Adrenal gland (tissue), 12 donors: ENCODE data around the gene FES. TPM values are rescaled to one million over a fixed set of nuclear protein-coding genes. Genes with fewer than 3 reads are reported as not detected.

Experiments
- DNase-seq, 7 donors: peaks; one replicate each; pipeline ENCODE4 v3.0.0-alpha.2; 2019 to 2020
- H3K27ac ChIP-seq, 5 donors: fragments of 200-600 bp; sonication (generic) in 4 of 5; 1 replicate in 3 of 5; 2 replicates in 2 of 5; pipeline versions ENCODE4 v1.5.1 to v1.8.0; 2016 to 2020; ENCODE audit warnings: mild to moderate bottlenecking in 1 of 5
- H3K27me3 ChIP-seq: fragments of 200-600 bp; 2 replicates; pipeline ENCODE4 v1.8.0; 2021
- H3K36me3 ChIP-seq, 2 donors: fragments of 200-600 bp; replicated peaks in 1 of 2; 1 replicate in 1 of 2; 2 replicates in 1 of 2; pipeline versions ENCODE4 v1.5.1 to v1.8.0; 2018 to 2022
- H3K4me1 ChIP-seq, 2 donors: fragments of 200-600 bp; replicated peaks in 1 of 2; 1 replicate in 1 of 2; 2 replicates in 1 of 2; pipeline versions ENCODE4 v1.5.1 to v1.8.0; 2018 to 2021
- H3K4me3 ChIP-seq, 4 donors: fragments of 200-600 bp; sonication (generic) in 3 of 4; one replicate each; pipeline ENCODE4 v1.5.1; 2016 to 2018
- H3K9me3 ChIP-seq, 3 donors: fragments of 200-600 bp; sonication (generic) in 1 of 3; replicated peaks in 1 of 3; 1 replicate in 2 of 3; 2 replicates in 1 of 3; pipeline versions ENCODE4 v1.5.1 to v1.8.0; 2016 to 2021
- POLR2A ChIP-seq, 2 donors: fragments of 450-650 bp; IDR thresholded peaks; one replicate each; pipeline ENCODE4 v1.6.1; 2017; ENCODE audit warnings: antibody characterized with exemption in 2 of 2, mild to moderate bottlenecking in 2 of 2, moderate library complexity in 1 of 2
- WGBS, 4 donors: extraction: QIAGEN DNeasy Blood & Tissue Kit in 2 of 4; methylation state at CpG; one replicate each; pipeline versions ENCODE4 v1.1.5 to v1.1.7; 2013 to 2017; 5-methylcytosine and 5-hydroxymethylcytosine counted together
- intact Hi-C, 2 donors: fragments of 100-400 bp; cut with DNase I; formaldehyde crosslinking; loops; one replicate each; pipeline versions ENCODE4 v1.14.1 to v1.15.0; 2022 to 2023
- polyA plus RNA-seq, 3 donors: library from polyadenylated mRNA; stranded (reverse); fragments of 200-250 nt in 2 of 3; fragments of 350-450 nt in 1 of 3; fragmentation: Illumina TruSeq in 1 of 3; extraction: RNeasy Lipid Tissue Mini Kit (QIAGEN cat#74804) in 1 of 3; gene quantifications; one replicate each; pipeline ENCODE4 v1.2.3, GENCODE V29; 2013 to 2014
- total RNA-seq, 9 donors: library from RNA; depleted of rRNA in 4 of 9; stranded (reverse); fragments of >200 nt in 4 of 9; fragments of 120-200 nt in 1 of 9; fragmentation: NEBNext Ultra II Directional in 1 of 9; extraction: Animal tissue kit (Norgen Biotek cat#: 25700) in 1 of 9; gene quantifications; one replicate each; pipeline versions ENCODE4 v1.1.0 to v1.2.4, GENCODE V29; 2013 to 2023
- TF ChIP-seq, protein P1 (sequence below), 6 experiments: fragments of 450-650 bp in 4 of 6; fragments of 200-600 bp in 2 of 6; sonication (generic) in 1 of 6; IDR thresholded peaks; 1 replicate in 5 of 6; 2 replicates in 1 of 6; pipeline versions ENCODE4 v1.5.1 to v1.8.0; 2016 to 2021; ENCODE audit warnings: antibody characterized with exemption in 6 of 6, mild to moderate bottlenecking in 2 of 6, moderate library complexity in 1 of 6
- donor health status: healthy with polysubstance abuse.
- donor health status: Bipolar disorder and iron deficiency.
- donor health status: DM: yes; HTN: yes; CAD: no.
- donor health status: DM: no; HTN: no; CAD: no.
- donor health status: DM: no; HTN: no; CAD: no.
- donor health status: DM: yes; HTN: yes; CAD: no.

FES gene
- total and polyA plus RNA-seq, 12 donors, result 2.3 to 82.3 (median 24.9) TPM

DNA sequence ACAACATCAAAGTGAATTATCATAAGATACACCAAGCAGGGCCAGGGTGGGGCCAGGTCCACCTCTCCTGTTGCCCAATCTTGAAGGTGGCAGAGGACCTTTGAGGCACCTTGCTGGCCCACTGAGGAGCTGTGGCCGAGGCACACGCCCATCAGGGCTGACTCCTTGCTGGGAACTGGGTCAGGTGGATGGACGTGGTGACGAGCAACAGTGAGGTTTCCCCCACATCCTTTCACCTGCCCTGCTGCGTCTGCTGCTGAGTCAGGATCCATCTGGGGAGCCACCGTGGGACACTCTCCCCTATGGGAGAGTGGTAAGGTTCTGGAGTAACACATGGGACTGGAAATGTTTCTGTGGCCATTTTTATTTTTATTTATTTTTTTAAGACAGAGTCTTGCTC, 33.2 kb upstream of the FES start:
- intact Hi-C loops, result no loop called here
- H3K27ac ChIP-seq, result no peak overlapping the region
- no peaks in the 10 kb centered on the region for H3K27me3 ChIP-seq
- H3K36me3 ChIP-seq, result no peaks in the 10 kb centered on the region
- H3K9me3 ChIP-seq, result no peaks in the 10 kb centered on the region
- TF ChIP-seq, protein P1, sequence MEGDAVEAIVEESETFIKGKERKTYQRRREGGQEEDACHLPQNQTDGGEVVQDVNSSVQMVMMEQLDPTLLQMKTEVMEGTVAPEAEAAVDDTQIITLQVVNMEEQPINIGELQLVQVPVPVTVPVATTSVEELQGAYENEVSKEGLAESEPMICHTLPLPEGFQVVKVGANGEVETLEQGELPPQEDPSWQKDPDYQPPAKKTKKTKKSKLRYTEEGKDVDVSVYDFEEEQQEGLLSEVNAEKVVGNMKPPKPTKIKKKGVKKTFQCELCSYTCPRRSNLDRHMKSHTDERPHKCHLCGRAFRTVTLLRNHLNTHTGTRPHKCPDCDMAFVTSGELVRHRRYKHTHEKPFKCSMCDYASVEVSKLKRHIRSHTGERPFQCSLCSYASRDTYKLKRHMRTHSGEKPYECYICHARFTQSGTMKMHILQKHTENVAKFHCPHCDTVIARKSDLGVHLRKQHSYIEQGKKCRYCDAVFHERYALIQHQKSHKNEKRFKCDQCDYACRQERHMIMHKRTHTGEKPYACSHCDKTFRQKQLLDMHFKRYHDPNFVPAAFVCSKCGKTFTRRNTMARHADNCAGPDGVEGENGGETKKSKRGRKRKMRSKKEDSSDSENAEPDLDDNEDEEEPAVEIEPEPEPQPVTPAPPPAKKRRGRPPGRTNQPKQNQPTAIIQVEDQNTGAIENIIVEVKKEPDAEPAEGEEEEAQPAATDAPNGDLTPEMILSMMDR (IDR thresholded peaks at IDR 0.05), result no peak
- TF ChIP-seq POLR2A (IDR thresholded peaks at IDR 0.05), result no peak
- 76 to 95% (median 85%) methylated on average over 4 to 6 of the region's 6 CpGs for WGBS, 4 donors
- H3K4me3 ChIP-seq, result no peak overlapping the region
- no peak for DNase-seq
- H3K4me1 ChIP-seq, result no peaks in the 10 kb centered on the region

DNA sequence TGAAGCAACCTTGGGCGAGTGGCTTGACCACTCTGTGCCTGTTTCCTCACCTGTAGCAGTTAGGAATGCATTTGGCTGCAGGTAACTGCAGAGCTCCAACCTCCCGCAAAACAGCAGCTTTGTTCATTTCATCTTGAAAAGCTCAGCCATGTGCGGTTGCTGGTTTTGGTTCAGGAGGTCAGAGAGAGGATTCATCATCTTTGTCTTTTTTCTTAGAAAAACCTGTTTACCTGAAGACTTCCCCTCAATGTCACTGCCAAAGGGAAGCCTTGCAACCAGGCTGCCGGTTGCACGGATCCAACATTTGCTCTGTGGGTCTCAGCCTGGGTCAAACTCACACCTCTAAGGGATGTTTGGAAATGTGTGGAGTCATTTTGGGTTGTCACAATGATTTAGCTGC, 32.4 kb upstream of the FES start:
- TF ChIP-seq, protein P1 (IDR thresholded peaks at IDR 0.05), result no peak
- TF ChIP-seq POLR2A (IDR thresholded peaks at IDR 0.05), result no peak
- Histone ChIP-seq H3K4me3 (no peak overlapping the region), H3K36me3 (no peaks in the 10 kb centered on the region), H3K4me1 (no peaks in the 10 kb centered on the region), H3K27me3 (no peaks in the 10 kb centered on the region), H3K27ac (no peak overlapping the region), H3K9me3 (no peaks in the 10 kb centered on the region)
- DNase-seq, result no peak
- WGBS, 4 donors, result 68 to 86% (median 84%) methylated on average over 5 of the region's 5 CpGs
- intact Hi-C loops, result no loop called here

DNA sequence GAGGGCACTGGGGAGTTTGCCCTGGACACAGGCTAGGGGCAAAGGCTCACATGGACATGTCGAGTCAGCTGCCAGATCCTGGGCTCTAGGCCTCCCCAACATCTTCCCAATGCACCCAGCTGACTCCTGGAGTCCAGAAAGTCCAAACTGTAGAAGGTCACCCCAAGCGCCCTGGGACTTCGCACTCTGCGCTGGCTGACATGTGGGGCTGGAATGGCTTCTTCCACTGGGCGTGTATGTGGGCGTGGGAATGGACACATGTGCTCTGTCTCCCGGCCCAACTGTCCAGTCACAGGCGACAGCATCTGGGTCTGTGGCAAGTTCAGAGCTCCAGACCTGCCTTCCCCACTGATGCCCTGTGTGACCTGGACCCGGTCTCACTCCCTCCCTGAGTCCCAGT, 29.2 kb upstream of the FES start:
- Histone ChIP-seq H3K9me3 (no peaks in the 10 kb centered on the region), H3K27me3 (no peaks in the 10 kb centered on the region), H3K4me3 (no peak overlapping the region), H3K4me1 (no peaks in the 10 kb centered on the region), H3K36me3 (no peaks in the 10 kb centered on the region), H3K27ac (no peak overlapping the region)
- intact Hi-C loops, result no loop called here
- TF ChIP-seq, protein P1 (IDR thresholded peaks at IDR 0.05), result no peak
- no peak for TF ChIP-seq POLR2A (IDR thresholded peaks at IDR 0.05)
- DNase-seq, result no peak
- WGBS, 4 donors, result 84 to 93% (median 86%) methylated on average over 6 to 9 of the region's 9 CpGs

DNA sequence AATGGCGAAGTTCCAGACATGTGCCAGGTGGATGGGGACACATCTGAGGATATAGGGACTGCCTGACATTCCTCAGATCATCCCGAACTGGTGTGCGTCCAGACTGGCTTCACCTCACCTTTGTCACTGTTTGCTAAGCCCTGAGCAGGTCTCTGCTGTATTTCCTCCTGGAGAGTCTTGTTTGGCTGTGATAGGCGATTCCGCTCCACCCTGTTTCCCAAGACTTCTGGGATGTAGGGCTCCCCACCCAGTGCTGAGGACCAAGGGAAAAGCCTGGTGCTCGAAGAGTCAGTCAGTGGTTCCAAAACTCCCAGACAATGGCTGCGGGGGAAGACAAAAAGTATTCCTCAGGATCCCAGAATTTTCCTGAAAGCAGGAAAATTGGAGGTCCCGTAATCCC, 27.0 kb upstream of the FES start:
- intact Hi-C loops, result no loop called here
- Histone ChIP-seq H3K4me3 (no peak overlapping the region), H3K4me1 (no peaks in the 10 kb centered on the region), H3K9me3 (no peaks in the 10 kb centered on the region), H3K27ac (no peak overlapping the region), H3K27me3 (no peaks in the 10 kb centered on the region), H3K36me3 (no peaks in the 10 kb centered on the region)
- DNase-seq, result no peak
- 84 to 94% (median 90%) methylated on average over 8 of the region's 8 CpGs for WGBS, 4 donors
- TF ChIP-seq, protein P1 (IDR thresholded peaks at IDR 0.05), result no peak
- no peak for TF ChIP-seq POLR2A (IDR thresholded peaks at IDR 0.05)
